ENCODE measurements around the gene CCL14. TPM values are rescaled to one million over a fixed set of nuclear protein-coding genes. Genes with fewer than 3 reads are reported as not detected.
A peak's percentile ranks its signal among the peaks of the same experiment; 100 is the strongest.

CCL14 gene
- total RNA-seq, 1 donor from 2014 or later, result not detected

- no peaks in the 10 kb centered on the region for H3K4me1 Mint-ChIP-seq (ENCODE audit: low read depth, unreplicated experiment)
- H3K27ac Mint-ChIP-seq (ENCODE audit: unreplicated experiment), result no peak overlapping the region
- TF ChIP-seq CTCF (IDR thresholded peaks at IDR 0.05; ENCODE audit: partially characterized antibody, unreplicated experiment), result no peak
- no peaks in the 10 kb centered on the region for H3K36me3 Mint-ChIP-seq (ENCODE audit: unreplicated experiment)
- H3K9me3 Mint-ChIP-seq (ENCODE audit: unreplicated experiment), result peaks cover 2% of the 10 kb centered on the region
- no peak overlapping the region for H3K4me3 Mint-ChIP-seq (ENCODE audit: unreplicated experiment)
- H3K27me3 Mint-ChIP-seq (ENCODE audit: unreplicated experiment), result no peaks in the 10 kb centered on the region
- DNase-seq, result no peak
Observed at GRCh38 chr17:35963663-35964062, 22.9 kb downstream of the CCL14 start.

- TF ChIP-seq CTCF (IDR thresholded peaks at IDR 0.05; ENCODE audit: partially characterized antibody, unreplicated experiment), result no peak
- Mint-ChIP-seq H3K27ac (ENCODE audit: unreplicated experiment) (no peak overlapping the region), H3K4me1 (ENCODE audit: low read depth, unreplicated experiment) (no peaks in the 10 kb centered on the region), H3K36me3 (ENCODE audit: unreplicated experiment) (no peaks in the 10 kb centered on the region), H3K27me3 (ENCODE audit: unreplicated experiment) (peaks cover 5% of the 10 kb centered on the region), H3K9me3 (ENCODE audit: unreplicated experiment) (no peaks in the 10 kb centered on the region), H3K4me3 (ENCODE audit: unreplicated experiment) (no peak overlapping the region)
- no peak for DNase-seq
Observed at GRCh38 chr17:35953720-35954119, 32.8 kb downstream of the CCL14 start.

GRCh38 chr17:35949401-35949800 is 37.1 kb downstream of the CCL14 start:
- Mint-ChIP-seq H3K9me3 (ENCODE audit: unreplicated experiment) (no peaks in the 10 kb centered on the region), H3K36me3 (ENCODE audit: unreplicated experiment) (no peaks in the 10 kb centered on the region), H3K4me3 (ENCODE audit: unreplicated experiment) (no peak overlapping the region), H3K27me3 (ENCODE audit: unreplicated experiment) (peaks cover 2% of the 10 kb centered on the region), H3K4me1 (ENCODE audit: low read depth, unreplicated experiment) (no peaks in the 10 kb centered on the region), H3K27ac (ENCODE audit: unreplicated experiment) (no peak overlapping the region)
- TF ChIP-seq CTCF (IDR thresholded peaks at IDR 0.05; ENCODE audit: partially characterized antibody, unreplicated experiment), result no peak
- no peak for DNase-seq

- no peak for DNase-seq
- H3K27me3 Mint-ChIP-seq (ENCODE audit: unreplicated experiment), result peaks cover 4% of the 10 kb centered on the region
- H3K4me3 Mint-ChIP-seq (ENCODE audit: unreplicated experiment), result no peak overlapping the region
- H3K36me3 Mint-ChIP-seq (ENCODE audit: unreplicated experiment), result no peaks in the 10 kb centered on the region
- no peaks in the 10 kb centered on the region for H3K9me3 Mint-ChIP-seq (ENCODE audit: unreplicated experiment)
- no peaks in the 10 kb centered on the region for H3K4me1 Mint-ChIP-seq (ENCODE audit: low read depth, unreplicated experiment)
- no peak overlapping the region for H3K27ac Mint-ChIP-seq (ENCODE audit: unreplicated experiment)
- no peak for TF ChIP-seq CTCF (IDR thresholded peaks at IDR 0.05; ENCODE audit: partially characterized antibody, unreplicated experiment)
Observed at GRCh38 chr17:35948092-35948491, 38.4 kb downstream of the CCL14 start.

- peak; percentile 73 for TF ChIP-seq CTCF (IDR thresholded peaks at IDR 0.05; ENCODE audit: partially characterized antibody, unreplicated experiment)
- Mint-ChIP-seq H3K9me3 (ENCODE audit: unreplicated experiment) (no peaks in the 10 kb centered on the region), H3K4me3 (ENCODE audit: unreplicated experiment) (no peak overlapping the region), H3K4me1 (ENCODE audit: low read depth, unreplicated experiment) (no peaks in the 10 kb centered on the region), H3K27me3 (ENCODE audit: unreplicated experiment) (peaks cover 2% of the 10 kb centered on the region), H3K27ac (ENCODE audit: unreplicated experiment) (no peak overlapping the region), H3K36me3 (ENCODE audit: unreplicated experiment) (no peaks in the 10 kb centered on the region)
- peak; percentile 74 for DNase-seq
Observed at GRCh38 chr17:35947156-35947585, 39.4 kb downstream of the CCL14 start.

Measured in glutamatergic neuron (in vitro differentiated cells).